Panc1 (cell line): ENCODE results near the gene PRIMPOL.

Source experiments
- POLR2AphosphoS5 ChIP-seq: IDR thresholded peaks from 2 replicates; pipeline ENCODE4 v1.6.1; 2012; ENCODE audit warnings: mild to moderate bottlenecking, low read depth, low read length, moderate library complexity
- SIN3A ChIP-seq: IDR thresholded peaks from 2 replicates; pipeline ENCODE4 v1.6.1; 2012; ENCODE audit warnings: low read depth, mild to moderate bottlenecking, low read length, moderate library complexity, borderline replicate concordance; ENCODE audit not compliant: insufficient read depth
- TCF7L2 ChIP-seq: IDR thresholded peaks from 2 replicates; pipeline ENCODE4 v1.6.1; 2011; ENCODE audit warnings: mild to moderate bottlenecking, low read depth, low read length, inconsistent platforms
- TF ChIP-seq, protein P1 (sequence below): fragments of 450-650 bp; IDR thresholded peaks from 2 replicates; pipeline ENCODE4 v1.5.1; 2017; ENCODE audit warnings: mild to moderate bottlenecking
- TF ChIP-seq, protein P2 (sequence below), 2 experiments: IDR thresholded peaks; 2 replicates each; pipeline ENCODE4 v1.6.1; 2011 to 2012; ENCODE audit warnings: low read depth in 2 of 2, control low read depth in 1 of 2, low read length in 1 of 2, mild to moderate bottlenecking in 1 of 2, moderate library complexity in 1 of 2; ENCODE audit not compliant: insufficient read depth in 1 of 2

DNA sequence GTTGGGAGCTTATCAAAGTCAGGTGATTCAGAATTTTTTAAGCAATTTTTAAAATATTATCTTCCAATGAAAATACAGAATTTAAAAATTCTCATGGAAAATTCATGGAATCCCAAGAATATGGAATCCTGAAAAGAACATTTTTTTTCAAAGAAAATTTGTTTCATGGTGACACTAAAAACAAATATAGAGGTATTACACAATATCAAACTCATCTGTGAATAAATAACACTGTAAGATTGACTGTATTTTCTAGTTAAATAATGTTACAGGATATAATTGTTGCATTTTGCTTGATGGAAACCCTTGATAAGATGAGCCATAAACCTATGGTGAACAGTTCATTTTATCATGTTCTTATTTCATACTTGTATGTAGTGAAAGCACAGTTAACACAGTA lies 11.4 kb downstream of the PRIMPOL start:
- TF ChIP-seq, protein P1, sequence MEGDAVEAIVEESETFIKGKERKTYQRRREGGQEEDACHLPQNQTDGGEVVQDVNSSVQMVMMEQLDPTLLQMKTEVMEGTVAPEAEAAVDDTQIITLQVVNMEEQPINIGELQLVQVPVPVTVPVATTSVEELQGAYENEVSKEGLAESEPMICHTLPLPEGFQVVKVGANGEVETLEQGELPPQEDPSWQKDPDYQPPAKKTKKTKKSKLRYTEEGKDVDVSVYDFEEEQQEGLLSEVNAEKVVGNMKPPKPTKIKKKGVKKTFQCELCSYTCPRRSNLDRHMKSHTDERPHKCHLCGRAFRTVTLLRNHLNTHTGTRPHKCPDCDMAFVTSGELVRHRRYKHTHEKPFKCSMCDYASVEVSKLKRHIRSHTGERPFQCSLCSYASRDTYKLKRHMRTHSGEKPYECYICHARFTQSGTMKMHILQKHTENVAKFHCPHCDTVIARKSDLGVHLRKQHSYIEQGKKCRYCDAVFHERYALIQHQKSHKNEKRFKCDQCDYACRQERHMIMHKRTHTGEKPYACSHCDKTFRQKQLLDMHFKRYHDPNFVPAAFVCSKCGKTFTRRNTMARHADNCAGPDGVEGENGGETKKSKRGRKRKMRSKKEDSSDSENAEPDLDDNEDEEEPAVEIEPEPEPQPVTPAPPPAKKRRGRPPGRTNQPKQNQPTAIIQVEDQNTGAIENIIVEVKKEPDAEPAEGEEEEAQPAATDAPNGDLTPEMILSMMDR: no peak
- TF ChIP-seq POLR2AphosphoS5: no peak
- no peak for TF ChIP-seq SIN3A
- TF ChIP-seq, protein P2, sequence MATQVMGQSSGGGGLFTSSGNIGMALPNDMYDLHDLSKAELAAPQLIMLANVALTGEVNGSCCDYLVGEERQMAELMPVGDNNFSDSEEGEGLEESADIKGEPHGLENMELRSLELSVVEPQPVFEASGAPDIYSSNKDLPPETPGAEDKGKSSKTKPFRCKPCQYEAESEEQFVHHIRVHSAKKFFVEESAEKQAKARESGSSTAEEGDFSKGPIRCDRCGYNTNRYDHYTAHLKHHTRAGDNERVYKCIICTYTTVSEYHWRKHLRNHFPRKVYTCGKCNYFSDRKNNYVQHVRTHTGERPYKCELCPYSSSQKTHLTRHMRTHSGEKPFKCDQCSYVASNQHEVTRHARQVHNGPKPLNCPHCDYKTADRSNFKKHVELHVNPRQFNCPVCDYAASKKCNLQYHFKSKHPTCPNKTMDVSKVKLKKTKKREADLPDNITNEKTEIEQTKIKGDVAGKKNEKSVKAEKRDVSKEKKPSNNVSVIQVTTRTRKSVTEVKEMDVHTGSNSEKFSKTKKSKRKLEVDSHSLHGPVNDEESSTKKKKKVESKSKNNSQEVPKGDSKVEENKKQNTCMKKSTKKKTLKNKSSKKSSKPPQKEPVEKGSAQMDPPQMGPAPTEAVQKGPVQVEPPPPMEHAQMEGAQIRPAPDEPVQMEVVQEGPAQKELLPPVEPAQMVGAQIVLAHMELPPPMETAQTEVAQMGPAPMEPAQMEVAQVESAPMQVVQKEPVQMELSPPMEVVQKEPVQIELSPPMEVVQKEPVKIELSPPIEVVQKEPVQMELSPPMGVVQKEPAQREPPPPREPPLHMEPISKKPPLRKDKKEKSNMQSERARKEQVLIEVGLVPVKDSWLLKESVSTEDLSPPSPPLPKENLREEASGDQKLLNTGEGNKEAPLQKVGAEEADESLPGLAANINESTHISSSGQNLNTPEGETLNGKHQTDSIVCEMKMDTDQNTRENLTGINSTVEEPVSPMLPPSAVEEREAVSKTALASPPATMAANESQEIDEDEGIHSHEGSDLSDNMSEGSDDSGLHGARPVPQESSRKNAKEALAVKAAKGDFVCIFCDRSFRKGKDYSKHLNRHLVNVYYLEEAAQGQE (IDR thresholded peaks at IDR 0.05; ENCODE audit: insufficient read depth in 1 of 2, low read depth in 2 of 2, low read length in 1 of 2): no peak
- no peak for TF ChIP-seq TCF7L2
